Ascending aorta (tissue), 2 donors: ENCODE results near the gene MSLN. TPM values are rescaled to one million over a fixed set of nuclear protein-coding genes. Genes with fewer than 3 reads are reported as not detected.

Source experiments
- DNase-seq, 2 donors: peaks; one replicate each; pipeline ENCODE4 v3.0.0-alpha.2; 2019; ENCODE audit warnings: low spot score in 2 of 2
- H3K27ac ChIP-seq, 2 donors: fragments of 200-600 bp; sonication (generic); one replicate each; pipeline ENCODE4 v1.5.1; 2016 to 2017; ENCODE audit warnings: mild to moderate bottlenecking in 1 of 2
- H3K27me3 ChIP-seq: fragments of 200-600 bp; sonication (generic); one replicate; pipeline ENCODE4 v1.5.1; 2017
- H3K36me3 ChIP-seq, 2 donors: fragments of 200-600 bp; sonication (generic); one replicate each; pipeline ENCODE4 v1.5.1; 2016
- H3K4me1 ChIP-seq, 2 donors: fragments of 200-600 bp; sonication (generic); one replicate each; pipeline ENCODE4 v1.5.1; 2016 to 2017; ENCODE audit warnings: mild to moderate bottlenecking in 1 of 2
- H3K4me3 ChIP-seq, 2 donors: fragments of 200-600 bp; sonication (generic); one replicate each; pipeline ENCODE4 v1.5.1; 2016 to 2017; ENCODE audit warnings: mild to moderate bottlenecking in 1 of 2
- H3K9me3 ChIP-seq, 2 donors: fragments of 200-600 bp; sonication (generic); one replicate each; pipeline ENCODE4 v1.5.1; 2016
- CTCF ChIP-seq, 3 experiments: fragments of 200-600 bp in 2 of 3; fragments of 450-650 bp in 1 of 3; sonication (generic) in 2 of 3; IDR thresholded peaks; one replicate each; pipeline ENCODE4 v1.5.1; 2016 to 2019; ENCODE audit warnings: antibody characterized with exemption in 3 of 3, mild to moderate bottlenecking in 1 of 3, moderate library complexity in 1 of 3
- intact Hi-C: fragments of 100-400 bp; cut with DNase I; formaldehyde crosslinking; loops from one replicate; pipeline ENCODE4 v1.15.1; 2023
- total RNA-seq: library from RNA; depleted of rRNA; stranded (reverse); fragments of >200 nt; gene quantifications from one replicate; pipeline ENCODE4 v1.1.0, GENCODE V29; 2016

MSLN gene
- total RNA-seq, 1 donor from 2014 or later: 1.7 TPM

- Histone ChIP-seq H3K27me3 (peaks cover 13% of the 10 kb centered on the region), H3K27ac (no peak overlapping the region), H3K4me1 (peaks cover 19 to 22% of the 10 kb centered on the region in 2 donors), H3K4me3 (peak overlapping the region; percentile 52 to 65), H3K9me3 (no peaks in the 10 kb centered on the region), H3K36me3 (peaks cover 5 to 20% of the 10 kb centered on the region in 2 donors)
- intact Hi-C loops: no loop called here
- TF ChIP-seq CTCF (IDR thresholded peaks at IDR 0.05): no peak
- DNase-seq: no peak
These were observed 33.1 kb upstream of the MSLN start for GRCh38 chr16:727291-727977.

GRCh38 chr16:728131-728889, 32.2 kb upstream of the MSLN start:
- Histone ChIP-seq H3K36me3 (peaks cover 14 to 29% of the 10 kb centered on the region in 2 donors), H3K4me1 (peaks cover 19 to 22% of the 10 kb centered on the region in 2 donors), H3K27ac (no peak overlapping the region), H3K27me3 (peaks cover 13% of the 10 kb centered on the region), H3K4me3 (peak overlapping the region; percentile 52 to 65), H3K9me3 (no peaks in the 10 kb centered on the region)
- DNase-seq: peak in 1 of 2 donors; percentile 78
- TF ChIP-seq CTCF (IDR thresholded peaks at IDR 0.05): no peak
- intact Hi-C loops: no loop called here

GRCh38 chr16:728890-729744, 31.4 kb upstream of the MSLN start:
- Histone ChIP-seq H3K9me3 (no peaks in the 10 kb centered on the region), H3K27ac (no peak overlapping the region), H3K4me3 (peak overlapping the region in 1 of 2 donors; percentile 65), H3K27me3 (peaks cover 13% of the 10 kb centered on the region), H3K4me1 (peaks cover 19 to 22% of the 10 kb centered on the region in 2 donors), H3K36me3 (peaks cover 21 to 37% of the 10 kb centered on the region in 2 donors)
- no peak for DNase-seq
- intact Hi-C loops: no loop called here
- no peak for TF ChIP-seq CTCF (IDR thresholded peaks at IDR 0.05)

GRCh38 chr16:729768-730665, 30.5 kb upstream of the MSLN start:
- no peak overlapping the region for H3K27ac ChIP-seq
- H3K4me3 ChIP-seq: no peak overlapping the region
- peaks cover 19 to 22% of the 10 kb centered on the region in 2 donors for H3K4me1 ChIP-seq
- peaks cover 23 to 46% of the 10 kb centered on the region in 2 donors for H3K36me3 ChIP-seq
- no peak for DNase-seq
- no peaks in the 10 kb centered on the region for H3K9me3 ChIP-seq
- no peak for TF ChIP-seq CTCF (IDR thresholded peaks at IDR 0.05)
- intact Hi-C loops: no loop called here
- H3K27me3 ChIP-seq: peaks cover 13% of the 10 kb centered on the region
